ENCODE results near the gene FSTL4. TPM values are rescaled to one million over a fixed set of nuclear protein-coding genes. Genes with fewer than 3 reads are reported as not detected.
A peak's percentile ranks its signal among the peaks of the same experiment; 100 is the strongest.

FSTL4 gene
- total and polyA plus RNA-seq, 2 experiments from 2014 or later: 1.4 to 2.8 TPM

- H3K4me1 ChIP-seq (ENCODE audit: insufficient read depth): peaks cover 6% of the 10 kb centered on the region
- TF ChIP-seq EZH2phosphoT487 (IDR thresholded peaks at IDR 0.05; ENCODE audit: unreplicated experiment) (no peak), EZH2 (IDR thresholded peaks at IDR 0.05; ENCODE audit: low read depth, unreplicated experiment) (no peak), ZNF331 (CRISPR knock-in tag; IDR thresholded peaks at IDR 0.05; ENCODE audit: low read depth) (no peak), NANOG (IDR thresholded peaks at IDR 0.05; ENCODE audit: borderline replicate concordance) (no peak)
- H3K27me3 ChIP-seq (ENCODE audit: insufficient read depth): no peaks in the 10 kb centered on the region
- Mint-ChIP-seq H3K4me3 (no peak overlapping the region), H3K9me3 (no peaks in the 10 kb centered on the region), H3K4me1 (peaks cover 15% of the 10 kb centered on the region), H3K27me3 (ENCODE audit: insufficient read depth, low read depth, poor library complexity) (peaks cover 6% of the 10 kb centered on the region), H3K36me3 (ENCODE audit: low read depth) (no peaks in the 10 kb centered on the region), H3K27ac (no peak overlapping the region)
- no peak for DNase-seq (ENCODE audit: low spot score)
- H3K4me3 ChIP-seq: no peak overlapping the region
- ATAC-seq: peak; percentile 21; the same call in 2 of the 3 replicates
- H3K36me3 ChIP-seq (ENCODE audit: insufficient read depth): no peaks in the 10 kb centered on the region
- no peak overlapping the region for H3K27ac ChIP-seq (ENCODE audit: low read depth)
- H3K4me2 ChIP-seq: no peak overlapping the region
- no peak overlapping the region for H2AFZ ChIP-seq
- H3K9me2 ChIP-seq (ENCODE audit: insufficient read depth): no peaks in the 10 kb centered on the region
- no peaks in the 10 kb centered on the region for H4K20me1 ChIP-seq (replicated peaks; ENCODE audit: insufficient read depth)
- H3K79me2 ChIP-seq (replicated peaks; ENCODE audit: insufficient read depth): no peaks in the 10 kb centered on the region
- H3F3A ChIP-seq (replicated peaks; ENCODE audit: low read depth): no peaks in the 10 kb centered on the region
Observed at GRCh38 chr5:133317558-133317957, 294.8 kb downstream of the FSTL4 start.

DNA sequence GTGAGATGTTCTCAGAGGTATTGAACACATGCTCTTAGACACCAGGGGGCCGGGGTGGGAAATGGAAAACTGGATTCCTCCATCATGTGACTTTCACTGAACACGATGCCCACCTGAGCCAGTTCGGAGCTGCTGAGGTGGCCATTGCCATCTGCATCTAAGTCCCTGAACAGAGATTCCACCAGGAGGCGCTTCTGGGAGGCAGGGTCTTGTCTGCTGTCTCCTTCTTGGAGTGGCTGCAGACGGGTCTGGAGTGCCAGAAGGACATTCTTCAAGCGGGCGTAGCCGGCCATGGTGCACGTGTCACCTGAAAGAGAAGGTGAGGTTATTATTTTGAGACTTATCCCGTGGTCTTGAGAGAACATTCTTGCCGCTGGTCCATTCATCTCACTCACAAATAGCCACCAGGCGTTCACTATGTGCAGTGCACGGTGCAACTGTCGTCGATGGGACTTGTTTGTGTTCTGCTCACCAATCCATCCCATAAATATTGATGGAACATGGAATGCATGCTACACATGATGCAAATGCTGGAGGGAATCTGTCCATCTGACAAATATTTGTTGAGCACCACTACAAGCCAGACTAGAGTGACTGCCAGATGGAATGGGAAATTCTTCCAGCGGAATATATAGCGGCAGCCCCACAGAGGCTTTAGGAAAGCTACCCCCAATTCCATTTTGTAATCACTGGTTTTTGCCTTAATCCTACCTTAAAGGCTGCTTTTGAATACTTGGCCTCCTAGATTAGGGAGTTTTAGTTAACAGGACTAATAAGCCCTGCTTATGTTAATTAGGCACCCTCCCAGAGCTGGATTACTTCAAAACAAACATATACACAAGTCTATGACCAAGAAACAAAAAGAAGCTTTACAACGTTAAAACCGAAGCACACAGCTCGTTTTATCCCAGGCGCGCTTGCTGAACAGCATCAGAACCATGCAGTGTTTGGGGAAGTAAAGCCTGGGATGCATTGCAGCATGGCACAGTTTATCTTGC is 295.7 kb downstream of the FSTL4 start:
- Histone ChIP-seq H4K20me1 (replicated peaks; ENCODE audit: insufficient read depth) (no peaks in the 10 kb centered on the region), H3K36me3 (ENCODE audit: insufficient read depth) (no peaks in the 10 kb centered on the region), H3K4me1 (ENCODE audit: insufficient read depth) (peaks cover 6% of the 10 kb centered on the region), H3K79me2 (replicated peaks; ENCODE audit: insufficient read depth) (no peaks in the 10 kb centered on the region), H3F3A (replicated peaks; ENCODE audit: low read depth) (no peaks in the 10 kb centered on the region), H3K9me2 (ENCODE audit: insufficient read depth) (no peaks in the 10 kb centered on the region), H2AFZ (no peak overlapping the region), H3K4me3 (no peak overlapping the region), H3K4me2 (no peak overlapping the region), H3K27me3 (ENCODE audit: insufficient read depth) (no peaks in the 10 kb centered on the region), H3K27ac (ENCODE audit: low read depth) (no peak overlapping the region)
- no peaks in the 10 kb centered on the region for H3K9me3 Mint-ChIP-seq
- peaks cover 8% of the 10 kb centered on the region for H3K27me3 Mint-ChIP-seq (ENCODE audit: insufficient read depth, low read depth, poor library complexity)
- peak; percentile 79 for DNase-seq (ENCODE audit: low spot score)
- no peaks in the 10 kb centered on the region for H3K36me3 Mint-ChIP-seq (ENCODE audit: low read depth)
- peaks cover 15% of the 10 kb centered on the region for H3K4me1 Mint-ChIP-seq
- H3K27ac Mint-ChIP-seq: no peak overlapping the region
- no peak overlapping the region for H3K4me3 Mint-ChIP-seq
- TF ChIP-seq CTCF (conservative IDR thresholded peaks at IDR 0.05; ENCODE audit: low read depth in 2 of 2) (peak; percentile 67 to 84), EZH2 (IDR thresholded peaks at IDR 0.05; ENCODE audit: low read depth, unreplicated experiment) (no peak)
- peak; percentile 83 for ATAC-seq

GRCh38 chr5:133314086-133314485 is 298.3 kb downstream of the FSTL4 start:
- no peak overlapping the region for H3K4me3 ChIP-seq
- ATAC-seq (no peak), DNase-seq (ENCODE audit: low spot score) (no peak)
- no peak overlapping the region for H2AFZ ChIP-seq
- Mint-ChIP-seq H3K27me3 (ENCODE audit: insufficient read depth, low read depth, poor library complexity) (peaks cover 6% of the 10 kb centered on the region), H3K36me3 (ENCODE audit: low read depth) (no peaks in the 10 kb centered on the region), H3K9me3 (no peaks in the 10 kb centered on the region), H3K27ac (no peak overlapping the region), H3K4me3 (no peak overlapping the region), H3K4me1 (no peaks in the 10 kb centered on the region; the same call in 2 of the 3 replicates)
- TF ChIP-seq ZNF114 (CRISPR knock-in tag; IDR thresholded peaks at IDR 0.05) (no peak), NANOG (IDR thresholded peaks at IDR 0.05; ENCODE audit: borderline replicate concordance) (no peak), REST (IDR thresholded peaks at IDR 0.05; ENCODE audit: unreplicated experiment) (no peak), STAT1 (IDR thresholded peaks at IDR 0.05; ENCODE audit: unreplicated experiment) (no peak), EZH2phosphoT487 (IDR thresholded peaks at IDR 0.05; ENCODE audit: unreplicated experiment) (no peak), POLR2AphosphoS5 (IDR thresholded peaks at IDR 0.05; ENCODE audit: low read depth) (no peak)
- no peaks in the 10 kb centered on the region for H3F3A ChIP-seq (replicated peaks; ENCODE audit: low read depth)
- H3K79me2 ChIP-seq (replicated peaks; ENCODE audit: insufficient read depth): no peaks in the 10 kb centered on the region
- H3K27me3 ChIP-seq (ENCODE audit: insufficient read depth): no peaks in the 10 kb centered on the region
- H4K20me1 ChIP-seq (replicated peaks; ENCODE audit: insufficient read depth): no peaks in the 10 kb centered on the region
- no peaks in the 10 kb centered on the region for H3K9me2 ChIP-seq (ENCODE audit: insufficient read depth)
- H3K36me3 ChIP-seq (ENCODE audit: insufficient read depth): no peaks in the 10 kb centered on the region
- H3K4me1 ChIP-seq (ENCODE audit: insufficient read depth): no peaks in the 10 kb centered on the region
- no peak overlapping the region for H3K4me2 ChIP-seq
- H3K27ac ChIP-seq (ENCODE audit: low read depth): no peak overlapping the region
